Measurements from ENCODE around the gene ANGPTL7.
"Not testable (repeated sequence)": the region's sequence is repeated elsewhere in the genome, so short reads cannot be mapped to it uniquely, and the experiment has no call there.

The ANGPTL7 gene

DNA sequence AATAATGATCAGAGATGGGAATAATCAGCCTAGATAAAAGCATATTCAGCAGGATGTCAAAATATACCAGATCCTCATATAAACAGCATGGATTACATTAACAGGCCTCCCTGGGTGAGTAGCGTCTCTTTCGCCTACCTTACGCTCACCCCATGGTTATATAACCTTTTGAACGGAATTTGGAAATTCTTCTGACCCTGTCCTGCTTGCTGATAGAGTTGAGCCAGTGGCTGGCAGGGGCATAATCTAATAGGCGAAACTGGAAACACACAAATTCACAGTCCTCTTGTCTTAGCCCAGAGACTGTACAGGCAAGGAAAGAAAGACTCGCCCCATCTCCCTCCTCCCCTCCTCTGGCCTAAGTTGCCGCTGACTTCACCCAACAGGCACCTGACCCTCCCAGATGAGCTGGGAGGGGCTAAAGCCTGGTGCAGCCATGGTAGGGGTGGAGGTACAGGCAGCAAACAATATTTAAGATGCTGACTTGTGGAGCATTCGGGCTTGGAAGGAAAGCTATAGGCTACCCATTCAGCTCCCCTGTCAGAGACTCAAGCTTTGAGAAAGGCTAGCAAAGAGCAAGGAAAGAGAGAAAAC lies at the start of gene ANGPTL7:
Gene ANGPTL7 (plus strand): TSS at position 498 of the 594 bp plus-strand sequence. CDS start 225 bp downstream, outside the sequence.
- FAIRE-seq = no peak

GRCh38 chr1:11142618-11143391 lies 46.4 kb upstream of the ANGPTL7 start:
- DNase-seq (ENCODE audit: low spot score) (no peak), FAIRE-seq (no peak)

More for the DNA sequence above, at the start of gene ANGPTL7:
- DNase-seq (ENCODE audit: low spot score) = no peak

DNA sequence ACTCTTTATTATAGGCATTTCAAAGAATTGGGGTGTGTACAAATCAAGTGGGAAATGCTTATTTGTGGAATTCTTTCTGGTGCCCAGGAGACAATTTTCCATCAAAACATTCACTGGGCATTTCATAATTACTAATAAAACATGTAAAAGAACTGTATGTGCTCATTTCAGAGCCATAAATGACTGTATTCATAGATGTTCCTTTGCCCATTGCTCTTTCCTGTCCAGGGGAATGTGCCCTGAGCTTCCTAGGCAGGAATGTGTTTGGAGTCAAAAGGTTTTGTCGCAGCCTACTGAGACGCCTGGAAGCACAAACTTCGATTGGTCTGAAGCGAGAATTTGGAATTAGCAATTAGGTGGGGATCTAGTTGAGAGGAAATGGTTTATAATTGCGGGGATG lies 45.8 kb upstream of the ANGPTL7 start:
- no peak for DNase-seq (ENCODE audit: low spot score)
- no peak for FAIRE-seq

- no peak for FAIRE-seq
- DNase-seq (ENCODE audit: low spot score) = no peak
Measured at GRCh38 chr1:11143907-11144306, 45.2 kb upstream of the ANGPTL7 start.

GRCh38 chr1:11144570-11145256 lies 44.4 kb upstream of the ANGPTL7 start:
- DNase-seq (ENCODE audit: low spot score) = no peak
- no peak for FAIRE-seq

DNA sequence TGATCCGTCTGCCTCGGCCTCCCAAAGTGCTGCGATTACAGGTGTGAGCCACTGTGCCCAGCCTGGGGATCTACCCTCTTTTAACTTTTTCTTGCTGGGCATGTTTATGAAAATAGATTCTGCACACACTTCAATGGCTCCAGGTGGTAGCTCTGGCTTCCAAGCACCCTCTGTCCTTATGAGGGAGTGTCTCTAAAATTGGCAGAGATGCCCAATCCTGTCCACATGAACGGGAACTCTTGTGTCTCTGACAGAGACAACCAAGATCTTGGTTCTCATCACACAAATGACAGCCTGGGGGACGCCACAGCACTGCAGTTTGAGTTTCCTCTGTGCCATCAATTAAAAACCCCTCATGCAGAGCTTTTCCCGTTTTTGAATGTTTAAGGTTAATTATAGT lies 43.4 kb upstream of the ANGPTL7 start:
- FAIRE-seq (no peak), DNase-seq (ENCODE audit: low spot score) (no peak)

GRCh38 chr1:11147197-11147770 lies 41.9 kb upstream of the ANGPTL7 start:
- DNase-seq (ENCODE audit: low spot score) (no peak), FAIRE-seq (no peak)

- no peak for FAIRE-seq
- no peak for DNase-seq (ENCODE audit: low spot score)
Measured at GRCh38 chr1:11150326-11150725, 38.8 kb upstream of the ANGPTL7 start.

- FAIRE-seq = no peak
- DNase-seq (ENCODE audit: low spot score) = no peak
Measured at GRCh38 chr1:11151114-11151513, 38.0 kb upstream of the ANGPTL7 start.

DNA sequence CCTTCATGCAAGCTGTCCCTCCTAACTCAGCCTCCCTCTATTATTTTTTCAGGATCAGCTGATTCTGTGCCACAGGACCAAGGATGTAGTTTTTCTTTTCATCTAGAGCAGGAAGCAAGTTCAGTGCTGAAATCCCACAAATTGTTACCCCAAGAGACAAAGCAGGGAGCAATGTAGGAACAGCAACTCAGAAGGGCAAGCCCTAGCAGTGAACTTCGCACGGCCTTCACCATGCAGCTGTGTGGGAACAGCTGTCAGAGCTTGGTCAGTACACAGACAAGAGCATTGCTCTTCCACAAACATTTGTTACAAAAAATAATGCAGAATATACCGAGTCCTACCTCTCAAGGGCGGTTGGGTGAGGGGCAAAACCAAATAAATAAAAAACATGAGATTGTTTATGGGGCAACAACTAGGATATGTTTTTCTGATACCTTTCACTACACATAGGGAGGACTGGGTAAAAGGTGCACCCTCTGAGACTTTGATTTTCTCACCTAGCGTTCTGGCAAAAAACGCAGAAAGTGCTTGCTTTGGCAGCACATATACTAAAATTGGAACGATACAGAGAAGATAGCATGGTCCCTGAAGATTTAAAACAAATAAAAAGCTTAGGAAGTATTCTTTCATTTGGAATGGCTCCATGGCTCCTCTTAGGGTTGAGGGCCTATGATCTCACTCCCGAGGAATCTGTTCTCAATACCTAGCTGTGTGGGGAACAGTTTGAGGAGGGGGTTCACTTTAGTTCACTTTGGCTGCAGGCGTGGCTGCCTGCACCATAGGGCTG lies 37.1 kb upstream of the ANGPTL7 start:
- FAIRE-seq (no peak), DNase-seq (ENCODE audit: low spot score) (no peak)

DNA sequence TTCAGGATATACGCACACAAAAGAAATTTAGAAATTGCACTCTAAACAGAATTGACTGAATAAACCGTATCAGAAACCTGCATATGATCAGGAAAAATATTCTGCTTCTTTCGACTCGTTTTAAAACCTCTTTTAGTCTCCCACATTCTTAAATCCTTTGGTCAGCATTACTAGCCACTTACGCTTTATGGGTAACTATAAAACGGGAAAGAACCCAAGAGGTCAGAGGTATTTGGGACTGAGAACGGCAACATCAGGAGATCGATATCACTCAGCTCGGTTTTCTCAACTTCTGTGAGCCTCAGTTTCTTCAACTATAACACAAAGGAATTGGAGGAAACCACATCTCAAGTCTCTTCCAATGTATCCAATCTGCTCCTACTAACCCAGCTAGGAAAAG lies 36.4 kb upstream of the ANGPTL7 start:
- DNase-seq (ENCODE audit: low spot score) = no peak
- no peak for FAIRE-seq

GRCh38 chr1:11153184-11153583 lies 36.0 kb upstream of the ANGPTL7 start:
- FAIRE-seq = no peak
- no peak for DNase-seq (ENCODE audit: low spot score)

- DNase-seq (ENCODE audit: low spot score) (no peak), FAIRE-seq (no peak)
Measured at GRCh38 chr1:11156441-11156840, 32.7 kb upstream of the ANGPTL7 start.

DNA sequence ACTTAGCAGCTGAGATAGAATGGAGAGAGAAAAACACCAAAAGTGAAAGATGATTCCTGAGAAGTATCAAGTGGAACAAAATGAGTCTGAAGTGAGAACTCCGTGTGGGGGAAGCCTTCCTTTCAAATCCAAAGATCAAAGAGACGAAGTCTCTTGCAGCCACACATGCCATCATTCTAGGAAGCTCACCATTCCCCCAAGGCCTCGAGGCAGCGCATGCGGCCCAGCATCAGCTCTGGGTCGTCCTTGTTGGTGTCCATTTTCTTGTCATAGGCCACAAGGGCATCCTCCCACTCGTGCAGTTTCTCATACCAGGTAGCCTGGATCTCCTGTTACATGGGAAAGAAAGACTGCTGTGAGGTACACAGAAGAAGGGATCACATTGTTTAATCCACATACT lies 32.2 kb upstream of the ANGPTL7 start:
- FAIRE-seq = no peak
- DNase-seq (ENCODE audit: low spot score) = no peak

- FAIRE-seq (no peak), DNase-seq (ENCODE audit: low spot score) (no peak)
Measured at GRCh38 chr1:11157394-11157793, 31.8 kb upstream of the ANGPTL7 start.

- DNase-seq (ENCODE audit: low spot score) (no peak), FAIRE-seq (no peak)
Measured at GRCh38 chr1:11157867-11158266, 31.3 kb upstream of the ANGPTL7 start.

- FAIRE-seq = no peak
- no peak for DNase-seq (ENCODE audit: low spot score)
Measured at GRCh38 chr1:11158291-11158690, 30.9 kb upstream of the ANGPTL7 start.

- peak; percentile 84 for FAIRE-seq
- DNase-seq (ENCODE audit: low spot score) = peak; percentile 77
Measured at GRCh38 chr1:11158720-11159321, 30.3 kb upstream of the ANGPTL7 start.

DNA sequence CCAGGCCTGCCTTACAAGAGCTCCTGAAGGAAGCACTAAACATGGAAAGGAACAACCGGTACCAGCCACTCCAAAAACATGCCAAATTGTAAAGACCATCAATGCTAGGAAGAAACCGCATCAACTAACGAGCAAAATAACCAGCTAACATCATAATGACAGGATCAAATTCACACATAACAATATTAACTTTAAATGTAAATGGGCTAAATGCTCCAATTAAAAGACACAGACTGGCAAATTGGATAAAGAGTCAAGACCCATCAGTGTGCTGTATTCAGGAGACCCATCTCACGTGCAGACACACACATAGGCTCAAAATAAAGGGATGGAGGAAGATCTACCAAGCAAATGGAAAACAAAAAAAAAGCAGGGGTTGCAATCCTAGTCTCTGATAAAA lies 26.4 kb upstream of the ANGPTL7 start:
- DNase-seq (ENCODE audit: low spot score); FAIRE-seq: not testable (repeated sequence)

GRCh38 chr1:11166744-11167143 lies 22.4 kb upstream of the ANGPTL7 start:
- DNase-seq (ENCODE audit: low spot score); FAIRE-seq: not testable (repeated sequence)

DNA sequence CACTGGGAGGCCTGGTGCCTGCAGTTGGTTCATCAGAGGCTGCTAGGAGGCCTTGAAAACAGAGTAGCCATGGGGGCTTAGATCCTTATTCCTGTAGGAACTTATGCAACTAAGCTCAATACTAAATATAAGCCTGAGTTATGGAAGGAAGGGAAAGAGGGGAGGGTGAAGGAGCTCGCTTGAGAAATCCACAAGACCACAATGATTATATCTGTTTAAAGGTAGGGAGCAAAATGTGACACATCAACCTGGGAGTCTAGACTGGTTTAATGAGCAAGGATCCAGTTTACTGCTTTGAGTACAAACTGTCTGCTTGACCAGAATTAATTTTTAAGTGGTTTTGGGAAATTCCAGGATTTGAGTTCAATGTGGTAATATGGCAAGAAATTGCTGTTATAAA lies 20.4 kb upstream of the ANGPTL7 start:
- FAIRE-seq = peak; percentile 28

More for the DNA sequence above, 20.4 kb upstream of the ANGPTL7 start:
- peak; percentile 52 for DNase-seq (ENCODE audit: low spot score)
